MCF 10A (cell line): ENCODE data around the gene SPARC. TPM values are rescaled to one million over a fixed set of nuclear protein-coding genes. Genes with fewer than 3 reads are reported as not detected.
A peak's percentile ranks its signal among the peaks of the same experiment; 100 is the strongest.

ENCODE experiments used
- BruUV-seq: library from RNA; stranded (reverse); fragments of 400-500 nt; replicated peaks from 2 replicates; lab custom pipeline; 2021; lab: Mats Ljungman, UMichigan
- CTCF ChIA-PET: fragments of 300-600 bp; sonication (Branson Sonifier 250); formaldehyde crosslinking; extraction: SDS; loops from one replicate; lab custom pipeline; 2021; ENCODE audit warnings: antibody characterized with exemption, inconsistent platforms; lab: Yijun Ruan, JAX
- POLR2A ChIA-PET: fragments of 300-600, 350-650 bp; sonication (Branson Sonifier 250); formaldehyde crosslinking; extraction: SDS; loops from one replicate; lab custom pipeline; 2020; ENCODE audit warnings: antibody characterized with exemption, inconsistent platforms; lab: Yijun Ruan, JAX
- DNase-seq: peaks from one replicate; pipeline ENCODE4 v3.0.0-alpha.2; 2018; ENCODE audit not compliant: unreplicated experiment
- H3K27ac Mint-ChIP-seq: one replicate; pipeline ENCODE4 v1.8.0; 2022; ENCODE audit warnings: mild to moderate bottlenecking, low read depth, mixed read lengths; ENCODE audit not compliant: unreplicated experiment
- H3K27me3 Mint-ChIP-seq: one replicate; pipeline ENCODE4 v1.8.0; 2022; ENCODE audit warnings: mixed read lengths; ENCODE audit not compliant: insufficient read depth, unreplicated experiment
- H3K36me3 Mint-ChIP-seq: one replicate; pipeline ENCODE4 v1.8.0; 2022; ENCODE audit warnings: mild to moderate bottlenecking, moderate library complexity, mixed read lengths; ENCODE audit not compliant: insufficient read depth, unreplicated experiment
- H3K4me1 Mint-ChIP-seq: one replicate; pipeline ENCODE4 v1.8.0; 2022; ENCODE audit warnings: mixed read lengths; ENCODE audit not compliant: insufficient read depth, unreplicated experiment
- H3K4me3 Mint-ChIP-seq: one replicate; pipeline ENCODE4 v1.8.0; 2022; ENCODE audit warnings: mild to moderate bottlenecking, moderate library complexity, mixed read lengths; ENCODE audit not compliant: unreplicated experiment
- H3K9me3 Mint-ChIP-seq: one replicate; pipeline ENCODE4 v1.8.0; 2022; ENCODE audit warnings: mixed read lengths; ENCODE audit not compliant: unreplicated experiment
- CTCF ChIP-seq: fragments of 200-600 bp; IDR thresholded peaks from one replicate; pipeline ENCODE4 v1.8.0; 2022; ENCODE audit warnings: antibody characterized with exemption, mild to moderate bottlenecking; ENCODE audit not compliant: unreplicated experiment
- intact Hi-C: fragments of 100-400 bp; cut with micrococcal nuclease; formaldehyde crosslinking; loops from 2 replicates; pipeline ENCODE4 v1.14.1; 2022
- total RNA-seq: library from RNA; stranded (reverse); gene quantifications from 2 replicates; pipeline ENCODE4 v1.2.3, GENCODE V29; 2022

Gene SPARC
- total RNA-seq, 1 experiment from 2014 or later = 32.6 TPM

- DNase-seq = peak; percentile 39
- Mint-ChIP-seq H3K36me3 (peaks cover 5% of the 10 kb centered on the region), H3K4me3 (no peak overlapping the region), H3K27me3 (no peaks in the 10 kb centered on the region), H3K9me3 (no peaks in the 10 kb centered on the region), H3K27ac (peak overlapping the region; percentile 77), H3K4me1 (peaks cover 19% of the 10 kb centered on the region)
- no peak for TF ChIP-seq CTCF
- ChIA-PET POLR2A (interaction anchor here (0.9 to 6.5 kb wide), 12 partner anchors 13 to 123 kb away, joined by 3 to 52 read pairs (median 8); partner anchors contain the start of gene G3BP1), CTCF (interaction anchor here (0.5 to 18.8 kb wide), 24 partner anchors 10 to 604 kb away, joined by 3 to 467 read pairs (median 4); partner anchors contain the start of gene SLC36A1)
- no TSS peak for BruUV-seq
- intact Hi-C loops = no loop called here
Measured at GRCh38 chr5:151648089-151648488, 38.6 kb downstream of the SPARC start.

GRCh38 chr5:151647320-151647861 lies 39.3 kb downstream of the SPARC start:
- peaks cover 19% of the 10 kb centered on the region for H3K4me1 Mint-ChIP-seq
- intact Hi-C loops = no loop called here

GRCh38 chr5:151646334-151646733 lies 40.4 kb downstream of the SPARC start:
- Mint-ChIP-seq H3K4me3 (no peak overlapping the region), H3K9me3 (no peaks in the 10 kb centered on the region), H3K4me1 (peaks cover 18% of the 10 kb centered on the region), H3K27ac (no peak overlapping the region), H3K27me3 (no peaks in the 10 kb centered on the region), H3K36me3 (peaks cover 5% of the 10 kb centered on the region)
- no TSS peak for BruUV-seq
- intact Hi-C loops = no loop called here
- TF ChIP-seq CTCF = no peak
- POLR2A ChIA-PET = interaction anchor here (0.8 to 6.5 kb wide), 13 partner anchors 11 to 141 kb away, joined by 3 to 52 read pairs (median 9); partner anchors contain the start of gene G3BP1
- CTCF ChIA-PET = interaction anchor here (0.6 to 18.8 kb wide), 16 partner anchors 8 to 476 kb away, joined by 3 to 467 read pairs (median 5); no protein-coding TSS in a partner anchor
- peak; percentile 32 for DNase-seq

More at GRCh38 chr5:151647320-151647861, 39.3 kb downstream of the SPARC start:
- H3K27ac Mint-ChIP-seq = peak overlapping the region; percentile 77
- no TSS peak for BruUV-seq
- peaks cover 5% of the 10 kb centered on the region for H3K36me3 Mint-ChIP-seq
- peak; percentile 83 for DNase-seq
- no peak for TF ChIP-seq CTCF
- ChIA-PET POLR2A (interaction anchor here (0.6 to 6.5 kb wide), 14 partner anchors 12 to 124 kb away, joined by 3 to 52 read pairs (median 5); partner anchors contain the start of gene G3BP1), CTCF (interaction anchor here (0.6 to 18.8 kb wide), 18 partner anchors 9 to 200 kb away, joined by 3 to 467 read pairs (median 9); partner anchors contain the start of gene SLC36A1)
- H3K27me3 Mint-ChIP-seq = no peaks in the 10 kb centered on the region
- H3K4me3 Mint-ChIP-seq = no peak overlapping the region
- no peaks in the 10 kb centered on the region for H3K9me3 Mint-ChIP-seq

- ChIA-PET CTCF (interaction anchor here (0.6 to 18.8 kb wide), 8 partner anchors 9 to 78 kb away, joined by 3 to 467 read pairs (median 4); no protein-coding TSS in a partner anchor), POLR2A (interaction anchor here (0.6 to 25.1 kb wide), 5 partner anchors 24 to 390 kb away, joined by 3 to 535 read pairs (median 4); no protein-coding TSS in a partner anchor)
- intact Hi-C loops = no loop called here
- Mint-ChIP-seq H3K27me3 (no peaks in the 10 kb centered on the region), H3K4me3 (no peak overlapping the region), H3K4me1 (peaks cover 24% of the 10 kb centered on the region), H3K9me3 (no peaks in the 10 kb centered on the region), H3K27ac (no peak overlapping the region), H3K36me3 (peaks cover 5% of the 10 kb centered on the region)
- DNase-seq = no peak
- BruUV-seq = no TSS peak
- TF ChIP-seq CTCF = no peak
Measured at GRCh38 chr5:151643388-151643787, 43.3 kb downstream of the SPARC start.
